HEK293 (cell line): ENCODE data around the gene PSMA7.
A peak's percentile ranks its signal among the peaks of the same experiment; 100 is the strongest.

ENCODE experiments used
- CTCF ChIP-seq: fragments of 450-650 bp; formaldehyde crosslinking; IDR thresholded peaks from 2 replicates; pipeline ENCODE4 v1.5.1; 2016; ENCODE audit warnings: missing biosample characterization, missing genetic modification characterization
- GLIS1 ChIP-seq: fragments of 450-650 bp; formaldehyde crosslinking; IDR thresholded peaks from 2 replicates; pipeline ENCODE4 v1.5.1; 2016; ENCODE audit warnings: missing biosample characterization, missing genetic modification characterization
- GLIS2 ChIP-seq: fragments of 450-650 bp; formaldehyde crosslinking; IDR thresholded peaks from 2 replicates; pipeline ENCODE4 v1.5.1; 2016; ENCODE audit warnings: missing biosample characterization, missing genetic modification characterization
- HOXC10 ChIP-seq: sonication (generic); formaldehyde crosslinking; IDR thresholded peaks from 2 replicates; pipeline ENCODE4 v1.8.1; 2023; ENCODE audit warnings: mild to moderate bottlenecking, missing genetic modification reagents
- KLF1 ChIP-seq: fragments of 450-650 bp; formaldehyde crosslinking; IDR thresholded peaks from 2 replicates; pipeline ENCODE4 v1.5.1; 2016; ENCODE audit warnings: missing biosample characterization, missing genetic modification characterization
- MEIS1 ChIP-seq: sonication (generic); formaldehyde crosslinking; IDR thresholded peaks from 2 replicates; pipeline ENCODE4 v1.8.1; 2022; ENCODE audit warnings: missing genetic modification reagents, mild to moderate bottlenecking, borderline replicate concordance
- MZF1 ChIP-seq: fragments of 450-650 bp; formaldehyde crosslinking; IDR thresholded peaks from 2 replicates; pipeline ENCODE4 v1.5.1; 2017; ENCODE audit warnings: missing biosample characterization, missing genetic modification characterization, borderline replicate concordance
- PBX3 ChIP-seq: sonication (generic); formaldehyde crosslinking; IDR thresholded peaks from 2 replicates; pipeline ENCODE4 v1.8.1; 2022; ENCODE audit warnings: mild to moderate bottlenecking, moderate library complexity, missing genetic modification reagents
- PRDM6 ChIP-seq: fragments of 450-650 bp; formaldehyde crosslinking; IDR thresholded peaks from 2 replicates; pipeline ENCODE4 v1.5.1; 2017; ENCODE audit warnings: missing biosample characterization, missing genetic modification characterization
- RBAK ChIP-seq: fragments of 450-650 bp; formaldehyde crosslinking; IDR thresholded peaks from 2 replicates; pipeline ENCODE4 v1.5.1; 2016; ENCODE audit warnings: missing biosample characterization, missing genetic modification characterization
- REST ChIP-seq: fragments of 450-650 bp; formaldehyde crosslinking; IDR thresholded peaks from 2 replicates; pipeline ENCODE4 v1.5.1; 2016; ENCODE audit warnings: missing biosample characterization, missing genetic modification characterization
- YY1 ChIP-seq: fragments of 450-650 bp; formaldehyde crosslinking; IDR thresholded peaks from 2 replicates; pipeline ENCODE4 v1.5.1; 2018; ENCODE audit warnings: missing biosample characterization, missing genetic modification characterization
- ZBTB8A ChIP-seq: fragments of 450-650 bp; formaldehyde crosslinking; IDR thresholded peaks from 2 replicates; pipeline ENCODE4 v1.5.1; 2016; ENCODE audit warnings: missing biosample characterization, missing genetic modification characterization
- ZIC2 ChIP-seq: fragments of 450-650 bp; formaldehyde crosslinking; IDR thresholded peaks from 2 replicates; pipeline ENCODE4 v1.5.1; 2016; ENCODE audit warnings: missing biosample characterization, missing genetic modification characterization
- ZNF121 ChIP-seq: fragments of 450-650 bp; formaldehyde crosslinking; IDR thresholded peaks from 2 replicates; pipeline ENCODE4 v1.5.1; 2016; ENCODE audit warnings: missing biosample characterization, missing genetic modification characterization
- ZNF221 ChIP-seq: fragments of 450-650 bp; formaldehyde crosslinking; IDR thresholded peaks from 2 replicates; pipeline ENCODE4 v1.5.1; 2017; ENCODE audit warnings: missing biosample characterization, missing genetic modification characterization, borderline replicate concordance
- ZNF248 ChIP-seq: fragments of 450-650 bp; formaldehyde crosslinking; IDR thresholded peaks from 2 replicates; pipeline ENCODE4 v1.5.1; 2017; ENCODE audit warnings: missing biosample characterization, missing genetic modification characterization
- ZNF266 ChIP-seq: fragments of 450-650 bp; formaldehyde crosslinking; IDR thresholded peaks from 2 replicates; pipeline ENCODE4 v1.5.1; 2016; ENCODE audit warnings: missing biosample characterization, missing genetic modification characterization, low read depth
- ZNF335 ChIP-seq: fragments of 450-650 bp; formaldehyde crosslinking; conservative IDR thresholded peaks from 2 replicates; pipeline ENCODE4 v1.5.1; 2016; ENCODE audit warnings: missing biosample characterization, missing genetic modification characterization
- ZNF404 ChIP-seq: fragments of 450-650 bp; formaldehyde crosslinking; IDR thresholded peaks from 2 replicates; pipeline ENCODE4 v1.5.1; 2017; ENCODE audit warnings: missing biosample characterization, missing genetic modification characterization
- ZNF514 ChIP-seq: fragments of 450-650 bp; formaldehyde crosslinking; IDR thresholded peaks from 2 replicates; pipeline ENCODE4 v1.5.1; 2016; ENCODE audit warnings: missing biosample characterization, missing genetic modification characterization
- ZNF529 ChIP-seq: fragments of 450-650 bp; formaldehyde crosslinking; IDR thresholded peaks from 2 replicates; pipeline ENCODE4 v1.5.1; 2017; ENCODE audit warnings: missing genetic modification characterization, missing biosample characterization; ENCODE audit not compliant: insufficient replicate concordance
- ZNF544 ChIP-seq: fragments of 450-650 bp; formaldehyde crosslinking; IDR thresholded peaks from 2 replicates; pipeline ENCODE4 v1.5.0; 2017; ENCODE audit warnings: missing biosample characterization, missing genetic modification characterization
- ZNF555 ChIP-seq: fragments of 450-650 bp; formaldehyde crosslinking; conservative IDR thresholded peaks from 2 replicates; pipeline ENCODE4 v1.5.1; 2017; ENCODE audit warnings: missing biosample characterization, mild to moderate bottlenecking, missing genetic modification characterization, inconsistent platforms
- ZNF623 ChIP-seq: fragments of 450-650 bp; formaldehyde crosslinking; IDR thresholded peaks from 2 replicates; pipeline ENCODE4 v1.5.1; 2016; ENCODE audit warnings: missing biosample characterization, missing genetic modification characterization
- ZNF626 ChIP-seq: fragments of 450-650 bp; sonication (Bioruptor Pico); formaldehyde crosslinking; IDR thresholded peaks from 2 replicates; pipeline ENCODE4 v1.5.1; 2018; ENCODE audit warnings: missing biosample characterization, missing genetic modification characterization, inconsistent platforms
- ZNF629 ChIP-seq: fragments of 450-650 bp; formaldehyde crosslinking; IDR thresholded peaks from 2 replicates; pipeline ENCODE4 v1.5.1; 2017; ENCODE audit warnings: missing biosample characterization, missing genetic modification characterization
- ZNF664 ChIP-seq: fragments of 450-650 bp; formaldehyde crosslinking; IDR thresholded peaks from 2 replicates; pipeline ENCODE4 v1.5.1; 2016; ENCODE audit warnings: missing biosample characterization, missing genetic modification characterization
- ZNF747 ChIP-seq: fragments of 450-650 bp; formaldehyde crosslinking; IDR thresholded peaks from 2 replicates; pipeline ENCODE4 v1.5.1; 2016; ENCODE audit warnings: missing biosample characterization, missing genetic modification characterization
- ZNF785 ChIP-seq: fragments of 450-650 bp; formaldehyde crosslinking; IDR thresholded peaks from 2 replicates; pipeline ENCODE4 v1.5.1; 2016; ENCODE audit warnings: missing biosample characterization, missing genetic modification characterization
- ZSCAN23 ChIP-seq: fragments of 450-650 bp; formaldehyde crosslinking; IDR thresholded peaks from 2 replicates; pipeline ENCODE4 v1.5.1; 2016; ENCODE audit warnings: missing biosample characterization, missing genetic modification characterization
- ZSCAN4 ChIP-seq: fragments of 450-650 bp; formaldehyde crosslinking; IDR thresholded peaks from 2 replicates; pipeline ENCODE4 v1.5.1; 2017; ENCODE audit warnings: missing biosample characterization, missing genetic modification characterization

PSMA7 gene

GRCh38 chr20:62156592-62157386 is 13.6 kb upstream of the PSMA7 start (continued):
- no peak for TF ChIP-seq PRDM6 (tag by site-specific recombination)
- no peak for TF ChIP-seq ZNF555 (tag by site-specific recombination)
- peak; percentile 57 for TF ChIP-seq KLF1
- no peak for TF ChIP-seq ZNF121 (tag by site-specific recombination)
- no peak for TF ChIP-seq ZNF626
- TF ChIP-seq MZF1 (tag by site-specific recombination): no peak
- peak; percentile 85 for TF ChIP-seq GLIS2 (tag by site-specific recombination)
- TF ChIP-seq ZNF747: no peak
- no peak for TF ChIP-seq REST (tag by site-specific recombination)
- TF ChIP-seq ZNF514 (tag by site-specific recombination): no peak
- no peak for TF ChIP-seq ZNF544
- TF ChIP-seq ZNF629 (tag by site-specific recombination): no peak
- peak; percentile 53 for TF ChIP-seq ZBTB8A (tag by site-specific recombination)
- TF ChIP-seq ZNF529: no peak
- TF ChIP-seq GLIS1 (tag by site-specific recombination): peak; percentile 49; the same call in 1 of the 2 replicates
- TF ChIP-seq ZNF266 (tag by site-specific recombination): no peak
- no peak for TF ChIP-seq ZSCAN4 (tag by site-specific recombination)
- no peak for TF ChIP-seq MEIS1 (CRISPR knock-in tag)
- TF ChIP-seq CTCF (tag by site-specific recombination): peak; percentile 85
- TF ChIP-seq ZNF785: no peak
- TF ChIP-seq ZNF335: no peak
- TF ChIP-seq ZSCAN23: no peak
- TF ChIP-seq ZNF404 (tag by site-specific recombination): no peak
- TF ChIP-seq YY1 (tag by site-specific recombination): no peak
- no peak for TF ChIP-seq PBX3 (CRISPR knock-in tag)
- no peak for TF ChIP-seq RBAK (tag by site-specific recombination)
- TF ChIP-seq HOXC10 (CRISPR knock-in tag): no peak
- TF ChIP-seq ZNF221 (tag by site-specific recombination): no peak
- TF ChIP-seq ZIC2 (tag by site-specific recombination): peak; percentile 89
- no peak for TF ChIP-seq ZNF623 (tag by site-specific recombination)
- no peak for TF ChIP-seq ZNF248 (tag by site-specific recombination)
- TF ChIP-seq ZNF664 (tag by site-specific recombination): no peak
